ENCODE measurements around the gene ATG14.

DNA sequence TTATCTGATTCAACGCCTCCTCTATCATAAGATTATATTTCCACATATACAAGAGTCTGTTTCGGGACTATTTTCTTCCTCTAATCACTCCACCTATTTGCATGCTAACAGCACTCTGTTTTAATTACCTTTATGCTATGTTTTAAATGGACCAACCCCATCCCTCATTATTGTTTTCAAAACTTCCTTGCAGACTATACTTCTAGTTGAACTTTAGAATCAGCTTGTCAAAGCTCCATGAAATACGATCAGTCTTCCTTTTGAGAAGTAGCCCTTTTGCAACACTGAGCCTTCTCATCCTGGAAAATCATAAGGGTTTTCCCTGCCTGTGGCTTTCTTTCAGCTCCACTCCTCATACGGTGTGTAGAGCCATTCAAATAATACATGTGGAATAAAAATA, 36.9 kb downstream of the ATG14 start:
- TF ChIP-seq, protein P1, sequence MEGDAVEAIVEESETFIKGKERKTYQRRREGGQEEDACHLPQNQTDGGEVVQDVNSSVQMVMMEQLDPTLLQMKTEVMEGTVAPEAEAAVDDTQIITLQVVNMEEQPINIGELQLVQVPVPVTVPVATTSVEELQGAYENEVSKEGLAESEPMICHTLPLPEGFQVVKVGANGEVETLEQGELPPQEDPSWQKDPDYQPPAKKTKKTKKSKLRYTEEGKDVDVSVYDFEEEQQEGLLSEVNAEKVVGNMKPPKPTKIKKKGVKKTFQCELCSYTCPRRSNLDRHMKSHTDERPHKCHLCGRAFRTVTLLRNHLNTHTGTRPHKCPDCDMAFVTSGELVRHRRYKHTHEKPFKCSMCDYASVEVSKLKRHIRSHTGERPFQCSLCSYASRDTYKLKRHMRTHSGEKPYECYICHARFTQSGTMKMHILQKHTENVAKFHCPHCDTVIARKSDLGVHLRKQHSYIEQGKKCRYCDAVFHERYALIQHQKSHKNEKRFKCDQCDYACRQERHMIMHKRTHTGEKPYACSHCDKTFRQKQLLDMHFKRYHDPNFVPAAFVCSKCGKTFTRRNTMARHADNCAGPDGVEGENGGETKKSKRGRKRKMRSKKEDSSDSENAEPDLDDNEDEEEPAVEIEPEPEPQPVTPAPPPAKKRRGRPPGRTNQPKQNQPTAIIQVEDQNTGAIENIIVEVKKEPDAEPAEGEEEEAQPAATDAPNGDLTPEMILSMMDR (tag by site-specific recombination; IDR thresholded peaks at IDR 0.05) = no peak
- no peak for TF ChIP-seq ZNF624 (tag by site-specific recombination; IDR thresholded peaks at IDR 0.05)
- no peak for TF ChIP-seq ZNF670 (tag by site-specific recombination; IDR thresholded peaks at IDR 0.05; ENCODE audit: low read depth)
- TF ChIP-seq ZNF19 (tag by site-specific recombination; IDR thresholded peaks at IDR 0.05; ENCODE audit: low read depth) = no peak
- TF ChIP-seq ZSCAN30 (tag by site-specific recombination; IDR thresholded peaks at IDR 0.05) = no peak
- no peak for TF ChIP-seq ZNF394 (tag by site-specific recombination; IDR thresholded peaks at IDR 0.05; ENCODE audit: borderline replicate concordance)
- TF ChIP-seq, protein P2, sequence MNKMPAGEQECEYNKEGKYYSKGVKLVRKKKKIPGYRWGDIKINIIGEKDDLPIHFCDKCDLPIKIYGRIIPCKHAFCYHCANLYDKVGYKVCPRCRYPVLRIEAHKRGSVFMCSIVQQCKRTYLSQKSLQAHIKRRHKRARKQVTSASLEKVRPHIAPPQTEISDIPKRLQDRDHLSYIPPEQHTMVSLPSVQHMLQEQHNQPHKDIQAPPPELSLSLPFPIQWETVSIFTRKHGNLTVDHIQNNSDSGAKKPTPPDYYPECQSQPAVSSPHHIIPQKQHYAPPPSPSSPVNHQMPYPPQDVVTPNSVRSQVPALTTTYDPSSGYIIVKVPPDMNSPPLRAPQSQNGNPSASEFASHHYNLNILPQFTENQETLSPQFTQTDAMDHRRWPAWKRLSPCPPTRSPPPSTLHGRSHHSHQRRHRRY (tag by site-specific recombination; IDR thresholded peaks at IDR 0.05) = no peak
